AG08395 (cell line): Measurements from ENCODE around the gene P4HTM.
A peak's percentile ranks its signal among the peaks of the same experiment; 100 is the strongest.

ENCODE experiments used
- DNase-seq: peaks from one replicate; pipeline ENCODE4 v3.0.0; 2012; ENCODE audit warnings: mixed read lengths, low spot score

P4HTM gene

GRCh38 chr3:48983096-48983495, 6.9 kb upstream of the P4HTM start:
- no peak for DNase-seq

- DNase-seq, result no peak
These were observed 5.4 kb upstream of the P4HTM start for GRCh38 chr3:48984663-48985062.

GRCh38 chr3:48985831-48986376, 4.1 kb upstream of the P4HTM start:
- no peak for DNase-seq

- no peak for DNase-seq
These were observed 780 bp upstream of the P4HTM start for GRCh38 chr3:48989126-48989795.

- peak; percentile 33 for DNase-seq
These were observed 812 bp downstream of the P4HTM start for GRCh38 chr3:48990636-48991469.

GRCh38 chr3:48991851-48992545, 2.0 kb downstream of the P4HTM start:
- no peak for DNase-seq

- DNase-seq, result no peak
These were observed 3.8 kb downstream of the P4HTM start for GRCh38 chr3:48993834-48994233.

GRCh38 chr3:48996640-48997039, 6.6 kb downstream of the P4HTM start:
- DNase-seq, result no peak

- no peak for DNase-seq
These were observed 7.1 kb downstream of the P4HTM start for GRCh38 chr3:48997102-48997635.

- no peak for DNase-seq
These were observed 7.9 kb downstream of the P4HTM start for GRCh38 chr3:48997714-48998637.

- no peak for DNase-seq
These were observed 9.2 kb downstream of the P4HTM start for GRCh38 chr3:48999085-48999858.

GRCh38 chr3:49001155-49001554, 11.1 kb downstream of the P4HTM start:
- no peak for DNase-seq

GRCh38 chr3:49004352-49005302, 14.6 kb downstream of the P4HTM start:
- DNase-seq, result no peak

GRCh38 chr3:49005303-49005680, 15.3 kb downstream of the P4HTM start:
- no peak for DNase-seq

GRCh38 chr3:49005998-49006397, 16.0 kb downstream of the P4HTM start:
- no peak for DNase-seq

GRCh38 chr3:49006408-49007067, 16.5 kb downstream of the P4HTM start:
- DNase-seq, result peak; percentile 22

- DNase-seq, result peak; percentile 94
These were observed 17.2 kb downstream of the P4HTM start, which contains the start of gene WDR6 for GRCh38 chr3:49007068-49007770. Gene WDR6 (plus strand): TSS chr3:49007391. CDS start chr3:49007432, 41 bp downstream.
